Epithelial cell of proximal tubule (primary cell): Measurements from ENCODE around the gene RAD52. TPM values are rescaled to one million over a fixed set of nuclear protein-coding genes. Genes with fewer than 3 reads are reported as not detected.

Experiments
- DNase-seq: peaks from one replicate; pipeline ENCODE4 v3.0.0-alpha.2; 2011; ENCODE audit warnings: low read depth
- H3K4me3 ChIP-seq: 2 replicates; pipeline ENCODE4 v1.5.1; 2011; ENCODE audit warnings: low read depth, mild to moderate bottlenecking, low read length
- total RNA-seq: library from RNA; depleted of rRNA; stranded (reverse); fragments of >200 nt; gene quantifications from 2 replicates; pipeline ENCODE4 v1.2.3, GENCODE V29; 2015
- TF ChIP-seq, protein P1 (sequence below): conservative IDR thresholded peaks from 2 replicates; pipeline ENCODE4 v1.5.1; 2012; ENCODE audit warnings: low read depth, mild to moderate bottlenecking, low read length

RAD52 gene
- total RNA-seq, 1 donor from 2014 or later, result 3.7 TPM

DNA sequence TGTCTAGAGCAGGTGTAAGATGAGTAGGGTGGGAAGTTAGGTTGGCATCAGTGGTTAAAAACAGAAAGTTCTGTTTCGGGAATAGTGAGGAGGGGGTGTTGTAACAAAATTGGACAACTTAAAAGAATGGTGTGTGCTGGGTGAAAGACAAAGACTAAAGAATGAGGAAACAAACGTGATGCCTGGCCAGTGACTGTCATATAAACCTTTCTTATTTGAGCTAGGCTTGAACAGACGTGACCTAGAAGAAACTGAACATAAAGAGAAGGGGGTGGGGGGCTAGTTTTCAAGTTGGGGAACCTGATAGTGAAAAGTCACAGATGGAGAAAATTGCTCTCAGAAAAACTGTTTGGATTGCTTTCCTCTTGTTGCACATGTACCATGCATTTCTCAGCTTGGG lies 39.6 kb downstream of the RAD52 start:
- TF ChIP-seq, protein P1, sequence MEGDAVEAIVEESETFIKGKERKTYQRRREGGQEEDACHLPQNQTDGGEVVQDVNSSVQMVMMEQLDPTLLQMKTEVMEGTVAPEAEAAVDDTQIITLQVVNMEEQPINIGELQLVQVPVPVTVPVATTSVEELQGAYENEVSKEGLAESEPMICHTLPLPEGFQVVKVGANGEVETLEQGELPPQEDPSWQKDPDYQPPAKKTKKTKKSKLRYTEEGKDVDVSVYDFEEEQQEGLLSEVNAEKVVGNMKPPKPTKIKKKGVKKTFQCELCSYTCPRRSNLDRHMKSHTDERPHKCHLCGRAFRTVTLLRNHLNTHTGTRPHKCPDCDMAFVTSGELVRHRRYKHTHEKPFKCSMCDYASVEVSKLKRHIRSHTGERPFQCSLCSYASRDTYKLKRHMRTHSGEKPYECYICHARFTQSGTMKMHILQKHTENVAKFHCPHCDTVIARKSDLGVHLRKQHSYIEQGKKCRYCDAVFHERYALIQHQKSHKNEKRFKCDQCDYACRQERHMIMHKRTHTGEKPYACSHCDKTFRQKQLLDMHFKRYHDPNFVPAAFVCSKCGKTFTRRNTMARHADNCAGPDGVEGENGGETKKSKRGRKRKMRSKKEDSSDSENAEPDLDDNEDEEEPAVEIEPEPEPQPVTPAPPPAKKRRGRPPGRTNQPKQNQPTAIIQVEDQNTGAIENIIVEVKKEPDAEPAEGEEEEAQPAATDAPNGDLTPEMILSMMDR, result no peak
- DNase-seq, result no peak
- no peak overlapping the region for H3K4me3 ChIP-seq

DNA sequence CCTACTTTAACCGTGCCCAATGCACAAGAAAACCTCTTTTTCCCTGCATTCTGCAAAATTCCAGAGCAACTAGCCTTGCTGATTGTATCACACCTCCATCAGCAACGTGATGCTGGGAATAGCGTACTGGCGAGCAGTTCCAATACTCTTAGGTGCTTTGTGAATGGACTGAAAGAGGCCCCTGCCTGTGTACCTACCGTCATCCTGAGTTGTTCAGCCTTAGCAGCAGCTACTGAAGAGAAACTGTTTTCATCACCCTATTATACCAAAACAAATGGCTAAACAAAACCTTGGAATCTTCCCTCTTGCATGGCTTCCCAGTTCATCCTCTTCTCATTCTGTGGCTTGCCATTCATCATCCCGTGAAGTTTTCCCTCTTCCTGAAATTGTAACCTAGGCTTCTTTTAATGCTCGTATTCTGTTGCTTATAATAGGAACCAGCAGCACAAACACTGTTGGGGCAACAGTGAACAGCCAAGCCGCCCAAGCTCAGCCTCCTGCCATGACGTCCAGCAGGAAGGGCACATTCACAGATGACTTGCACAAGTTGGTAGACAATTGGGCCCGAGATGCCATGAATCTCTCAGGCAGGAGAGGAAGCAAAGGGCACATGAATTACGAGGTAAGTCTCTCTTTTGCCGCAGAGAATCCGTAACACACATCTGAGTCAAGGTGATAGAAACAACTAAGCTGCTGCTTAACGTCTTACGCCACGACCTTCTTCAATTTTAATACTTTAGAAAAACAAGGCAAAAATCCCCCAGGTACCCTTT lies 41.9 kb downstream of the RAD52 start:
- no peak overlapping the region for H3K4me3 ChIP-seq
- no peak for DNase-seq
- TF ChIP-seq, protein P1, result no peak

DNA sequence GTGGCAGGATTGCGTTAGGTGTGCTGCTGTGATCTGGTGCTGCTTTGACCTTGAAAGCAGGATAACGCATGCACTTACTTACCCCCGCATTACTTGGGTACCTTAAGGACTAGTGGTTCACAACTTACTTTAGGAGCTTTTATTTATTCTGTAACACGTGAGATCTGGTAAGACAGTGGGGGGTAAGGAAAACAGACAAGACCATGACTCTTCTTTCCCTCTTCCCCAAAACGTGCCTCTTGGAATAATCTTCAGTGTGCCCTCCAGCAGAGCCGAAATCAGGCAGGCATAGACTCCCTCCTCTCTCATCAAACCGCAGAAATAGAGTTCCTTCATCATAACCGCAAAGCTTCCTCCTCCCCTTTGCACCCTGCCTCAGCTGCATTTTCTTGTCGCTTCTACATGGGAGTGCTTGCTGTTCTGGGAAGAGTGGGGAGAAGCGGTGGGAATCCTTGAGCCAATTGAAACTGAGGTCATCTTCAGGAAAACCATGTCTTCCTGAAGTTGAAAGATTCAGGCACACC lies 43.4 kb downstream of the RAD52 start:
- DNase-seq, result no peak
- H3K4me3 ChIP-seq, result no peak overlapping the region
- TF ChIP-seq, protein P1, result no peak

DNA sequence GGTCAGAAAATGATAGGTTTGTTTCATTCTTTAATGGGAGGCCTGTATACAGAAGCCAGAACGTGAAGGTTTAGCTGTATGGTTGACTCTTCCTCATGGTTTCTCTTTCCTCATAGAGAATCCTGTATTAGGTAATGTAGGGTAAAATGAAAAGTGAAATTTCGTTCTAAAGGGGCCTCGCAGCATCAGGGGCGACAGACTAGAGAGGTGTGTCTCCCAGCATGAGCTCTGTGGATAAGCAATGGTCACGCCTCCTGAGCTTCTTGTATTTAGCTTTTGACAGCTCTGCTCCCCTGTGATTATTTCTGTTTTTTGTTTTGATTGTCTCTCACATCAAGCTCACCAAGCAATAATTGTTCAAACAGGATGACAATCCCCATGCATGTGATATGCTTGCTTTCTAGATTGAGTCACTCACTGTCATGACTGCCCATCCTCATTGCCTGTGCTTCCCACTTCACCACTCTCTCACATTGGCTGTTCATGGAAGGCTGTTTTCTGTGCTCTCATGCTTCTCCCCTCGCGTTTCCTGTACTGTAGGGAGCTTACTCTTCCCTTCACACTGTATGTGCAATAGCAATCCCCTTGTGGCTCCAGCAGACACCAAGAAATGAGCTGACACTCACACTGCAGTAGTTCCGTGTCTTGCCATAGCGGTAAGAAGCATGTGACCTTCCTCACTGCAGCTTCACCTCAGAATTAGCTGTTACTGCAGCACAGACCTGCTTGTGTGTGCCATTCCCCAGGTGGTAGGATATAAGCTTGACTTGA lies 44.0 kb downstream of the RAD52 start:
- no peak overlapping the region for H3K4me3 ChIP-seq
- no peak for DNase-seq
- TF ChIP-seq, protein P1, result no peak

DNA sequence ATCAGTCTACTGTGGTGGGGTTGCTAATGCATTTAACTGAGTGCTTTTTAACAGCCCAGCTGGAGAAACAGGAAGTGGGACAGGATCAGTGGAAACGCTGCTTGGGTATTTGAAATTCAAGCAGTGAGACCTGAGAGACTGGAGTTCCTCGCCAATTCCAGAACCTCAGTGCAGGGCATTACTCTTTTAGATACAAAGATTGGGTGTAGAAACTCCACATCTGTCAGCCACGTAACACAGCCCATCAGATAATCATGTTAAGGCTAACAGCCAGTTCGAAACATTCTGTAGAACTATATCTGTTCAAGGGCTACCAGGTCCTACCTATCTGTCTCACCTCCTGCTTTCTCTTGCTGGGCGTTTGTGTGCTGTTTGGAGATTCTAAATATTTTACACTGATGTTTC lies 45.5 kb downstream of the RAD52 start:
- DNase-seq, result no peak
- H3K4me3 ChIP-seq, result no peak overlapping the region
- TF ChIP-seq, protein P1, result no peak

DNA sequence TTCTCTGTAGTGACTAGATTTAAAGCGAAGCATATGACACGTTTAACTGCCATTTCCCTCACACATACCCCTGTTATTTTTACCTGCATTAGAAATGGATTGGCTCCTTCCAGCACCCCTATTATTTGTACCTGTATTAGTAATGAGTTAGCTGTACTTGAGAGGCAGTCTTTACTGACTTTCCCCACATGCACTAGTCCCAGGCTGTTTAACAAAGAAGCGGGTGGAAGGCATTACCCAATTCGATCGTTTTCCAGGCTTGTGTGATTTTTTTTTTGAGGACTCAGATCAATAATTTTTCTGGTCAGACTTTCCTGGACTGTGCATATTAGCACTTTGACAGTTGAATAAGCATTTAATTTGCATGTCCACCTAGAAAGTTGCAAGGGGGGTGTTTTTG lies 46.4 kb downstream of the RAD52 start:
- DNase-seq, result no peak
- TF ChIP-seq, protein P1, result no peak
- no peak overlapping the region for H3K4me3 ChIP-seq
